Left kidney (tissue), 2 donors: ENCODE results near the gene CPB1. TPM values are rescaled to one million over a fixed set of nuclear protein-coding genes. Genes with fewer than 3 reads are reported as not detected.

ENCODE experiments used
- DNase-seq: peaks from one replicate; pipeline ENCODE4 v3.0.0-alpha.2; 2013
- polyA plus RNA-seq: library from polyadenylated mRNA; unstranded; fragments of 120-200 nt; gene quantifications from one replicate; pipeline ENCODE4 v1.2.1, GENCODE V29; 2013; ENCODE audit not compliant: insufficient read length

CPB1 gene
- polyA plus RNA-seq, 1 donor = 0.90 TPM

DNA sequence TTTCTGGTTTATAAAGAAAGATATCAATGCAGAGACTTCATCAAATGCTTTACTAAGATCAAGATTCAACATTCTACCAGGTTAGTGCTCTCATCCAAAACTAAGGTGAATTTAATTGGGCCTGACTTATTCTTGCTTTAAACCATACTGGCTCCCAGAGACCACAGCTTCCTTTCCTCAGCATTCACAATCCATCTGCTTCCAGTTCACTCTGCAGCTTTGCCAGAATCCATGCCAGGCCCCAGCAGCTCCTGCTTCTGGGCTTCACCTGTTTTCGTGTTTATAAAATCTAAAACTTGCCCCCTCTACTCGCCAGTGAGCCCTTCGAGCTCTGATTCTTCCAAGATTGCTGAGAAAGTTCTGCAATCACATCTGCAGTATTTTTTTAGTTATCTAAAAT, 2.3 kb downstream of the CPB1 start:
- no peak for DNase-seq

- DNase-seq = no peak
Observed at GRCh38 chr3:148833223-148833622, 5.6 kb downstream of the CPB1 start.

DNA sequence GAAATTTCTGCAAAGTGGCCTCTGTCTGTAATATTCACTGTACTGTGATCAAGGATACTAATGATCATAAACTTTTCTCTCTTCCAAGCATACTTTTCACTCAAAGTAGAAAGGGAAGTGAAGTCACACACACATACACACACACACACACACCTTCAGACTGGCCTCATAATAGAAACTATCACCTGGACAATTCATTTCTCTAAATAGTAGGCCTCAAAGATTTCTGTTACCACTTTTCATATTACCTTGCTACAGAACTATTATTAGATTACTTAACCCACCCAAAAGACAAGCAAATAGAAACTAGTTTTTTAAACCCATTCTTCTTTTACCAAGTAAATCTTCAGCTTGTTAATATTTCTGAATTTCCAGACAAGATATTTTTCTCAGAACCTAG, 12.2 kb downstream of the CPB1 start:
- no peak for DNase-seq

DNA sequence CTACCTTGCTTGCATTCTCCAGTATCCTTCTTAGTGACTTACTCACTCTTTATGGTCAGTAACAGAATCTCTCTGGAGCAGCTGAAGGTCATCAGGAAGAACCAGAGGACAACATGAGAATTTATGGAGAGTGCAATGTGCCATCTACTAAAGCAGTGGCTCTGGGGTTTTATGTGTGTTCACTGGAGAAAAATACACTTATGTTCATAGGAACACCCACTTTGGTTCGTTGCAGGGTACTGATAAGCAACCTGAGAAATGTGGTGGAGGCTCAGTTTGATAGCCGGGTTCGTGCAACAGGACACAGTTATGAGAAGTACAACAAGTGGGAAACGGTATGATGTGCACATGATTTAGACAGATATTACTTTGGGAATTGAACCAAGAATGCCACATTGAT, 12.8 kb downstream of the CPB1 start:
- no peak for DNase-seq

DNA sequence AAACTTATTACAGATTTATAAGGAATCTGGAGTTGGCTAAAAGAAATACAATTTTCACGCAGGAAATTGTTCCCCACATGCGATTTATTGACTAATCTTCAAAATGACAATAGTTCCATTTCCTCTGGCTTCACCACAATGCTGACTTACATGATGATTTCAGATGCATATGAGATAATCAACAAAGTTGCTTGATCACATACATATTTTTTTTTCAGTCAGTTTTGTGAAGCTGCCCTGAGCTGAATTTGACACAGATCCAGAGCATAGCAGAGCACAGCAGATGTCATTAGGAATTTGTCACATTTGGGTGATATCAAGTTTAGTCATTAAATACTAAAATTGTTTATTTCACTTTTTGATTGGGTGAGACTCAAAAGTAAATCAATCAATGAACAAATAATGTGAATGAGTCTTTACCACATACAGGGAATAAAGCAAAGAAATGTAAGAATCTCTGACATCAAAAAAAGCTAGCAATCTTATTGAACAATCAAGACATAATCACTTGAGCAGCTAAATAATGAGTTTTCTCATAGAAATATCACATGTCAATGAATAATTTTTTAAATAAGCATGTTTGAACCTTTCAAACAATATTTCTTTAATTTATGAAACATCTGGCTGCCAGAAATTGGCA, 18.3 kb downstream of the CPB1 start:
- no peak for DNase-seq

- no peak for DNase-seq
Observed at GRCh38 chr3:148847351-148847750, 19.7 kb downstream of the CPB1 start.

DNA sequence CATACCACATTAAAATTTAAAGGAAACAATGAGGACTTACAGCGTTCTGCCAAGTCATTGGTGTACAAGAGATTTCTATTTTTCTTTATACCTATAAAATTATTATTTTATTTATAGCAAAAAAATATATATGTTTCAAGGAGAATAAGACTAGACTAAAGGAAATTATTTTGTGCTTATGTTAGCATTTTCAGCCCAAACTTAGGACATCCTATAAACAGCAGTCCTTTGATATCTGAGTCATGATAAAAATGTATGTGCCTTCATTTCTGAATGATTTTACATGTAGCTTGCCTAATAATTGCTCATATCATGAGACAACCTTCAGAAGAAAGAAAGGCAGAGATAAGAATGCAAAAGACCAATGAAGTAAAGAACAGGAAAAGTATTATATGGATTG, 20.8 kb downstream of the CPB1 start:
- no peak for DNase-seq

- no peak for DNase-seq
Observed at GRCh38 chr3:148852271-148852992, 24.8 kb downstream of the CPB1 start.

DNA sequence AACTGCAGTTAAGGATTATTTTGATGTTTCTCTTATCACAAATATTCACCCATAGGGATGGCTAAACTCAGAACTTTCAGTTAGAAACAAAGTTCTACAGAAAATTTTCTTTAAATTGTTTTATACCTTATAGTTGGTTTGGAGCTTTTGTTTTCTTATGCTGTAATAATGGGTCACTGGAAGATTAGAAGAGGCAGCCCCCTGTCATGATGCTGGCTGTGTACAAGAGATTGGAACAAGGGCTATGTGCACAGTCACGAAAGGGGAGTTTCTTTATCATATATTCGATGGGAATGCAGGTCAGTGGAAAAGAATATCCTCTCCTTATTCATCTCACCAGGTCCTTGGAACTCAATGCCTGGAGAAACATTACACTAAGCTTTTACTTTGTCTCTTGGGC, 25.5 kb downstream of the CPB1 start:
- no peak for DNase-seq

- DNase-seq = no peak
Observed at GRCh38 chr3:148854061-148854460, 26.4 kb downstream of the CPB1 start.

GRCh38 chr3:148856384-148856783, 28.8 kb downstream of the CPB1 start:
- no peak for DNase-seq

GRCh38 chr3:148857316-148857715, 29.7 kb downstream of the CPB1 start:
- no peak for DNase-seq

DNA sequence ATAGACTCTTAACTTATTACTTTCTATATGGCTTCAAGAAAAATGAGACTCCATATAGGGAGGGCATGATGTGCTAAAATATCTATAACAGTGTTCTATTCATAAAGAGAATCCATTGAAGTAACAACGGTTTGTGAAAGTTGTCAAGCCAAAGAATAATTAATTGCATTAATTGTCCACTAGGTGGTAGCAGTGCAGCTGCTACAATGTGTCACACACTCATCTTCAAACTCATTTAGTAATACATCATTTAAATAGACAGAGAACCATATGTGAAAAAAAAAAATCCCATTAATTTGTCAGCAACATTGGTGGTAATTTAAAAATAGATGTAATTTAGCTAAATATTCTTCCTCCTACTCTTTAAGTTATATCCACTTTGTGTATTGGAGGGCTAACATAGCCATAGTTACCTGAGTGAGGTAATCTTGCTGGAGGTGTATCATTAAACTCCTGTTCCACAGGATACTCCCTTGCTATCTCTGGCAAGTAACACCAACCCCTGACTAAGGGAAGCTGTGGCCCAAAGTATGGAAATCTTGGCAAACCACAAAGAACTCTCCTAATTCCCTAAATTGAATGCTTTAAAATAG, 33.8 kb downstream of the CPB1 start:
- DNase-seq = no peak

DNA sequence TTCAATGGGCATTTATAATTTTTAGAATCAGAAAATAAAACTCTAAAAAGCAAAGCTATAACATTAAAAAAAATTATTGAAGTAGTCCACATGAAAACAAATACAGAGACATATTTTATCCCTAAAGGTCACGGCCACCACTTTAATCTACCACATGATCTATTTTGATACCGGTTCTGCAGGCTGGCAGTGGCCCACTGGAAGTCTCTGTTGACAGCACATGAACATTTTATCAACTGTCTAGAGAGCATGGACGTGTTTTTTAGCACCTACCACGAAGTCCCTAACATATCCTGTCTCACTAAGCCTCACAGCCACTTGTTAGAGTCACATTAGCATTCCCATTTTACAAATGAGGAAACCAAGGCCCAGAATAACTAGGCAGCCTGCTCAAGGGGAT, 35.7 kb downstream of the CPB1 start:
- no peak for DNase-seq

DNA sequence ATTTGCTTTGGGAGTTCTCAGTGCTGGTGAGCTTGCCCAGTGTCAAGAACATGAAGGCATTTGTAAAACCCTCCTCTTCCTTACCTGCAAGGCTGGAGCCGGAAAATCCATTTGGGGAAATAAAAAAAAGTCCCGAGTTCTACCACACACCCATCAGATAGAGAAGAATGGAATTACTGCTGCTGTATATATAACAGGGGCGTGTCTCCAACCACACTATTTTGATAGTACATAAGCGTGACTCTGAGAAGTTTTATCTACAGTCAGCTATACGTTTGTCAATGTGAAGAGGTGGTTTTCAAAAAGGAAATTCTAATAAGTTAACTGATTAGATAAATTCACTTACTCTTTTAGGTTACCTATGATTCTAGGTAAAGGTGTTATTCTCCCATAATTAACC, 36.2 kb downstream of the CPB1 start:
- no peak for DNase-seq

GRCh38 chr3:148865049-148865448, 37.4 kb downstream of the CPB1 start, which contains the start of gene CPA3:
Gene CPA3 (plus strand): TSS chr3:148865296. CDS start chr3:148865308, 12 bp downstream.
- no peak for DNase-seq

DNA sequence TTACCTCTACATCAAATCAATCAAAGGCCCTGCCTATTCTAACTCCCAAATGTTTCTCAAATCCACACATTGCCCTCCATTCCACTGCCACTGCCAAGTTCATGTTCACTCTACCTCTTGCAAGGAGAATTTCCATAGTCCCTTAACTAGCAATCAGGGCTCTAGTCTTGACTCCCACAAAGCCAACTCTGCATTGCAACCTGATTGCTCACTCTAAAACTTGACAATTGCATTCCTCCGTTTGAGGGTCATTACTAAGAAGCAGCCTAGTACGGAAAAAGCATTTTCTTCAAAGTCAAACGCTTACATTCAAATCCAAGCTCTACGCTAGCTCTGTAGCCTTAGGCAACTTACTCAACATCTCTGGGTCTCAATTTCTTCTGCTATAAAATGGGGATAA, 38.6 kb downstream of the CPB1 start:
- no peak for DNase-seq

- no peak for DNase-seq
Observed at GRCh38 chr3:148873270-148873927, 45.8 kb downstream of the CPB1 start.

DNA sequence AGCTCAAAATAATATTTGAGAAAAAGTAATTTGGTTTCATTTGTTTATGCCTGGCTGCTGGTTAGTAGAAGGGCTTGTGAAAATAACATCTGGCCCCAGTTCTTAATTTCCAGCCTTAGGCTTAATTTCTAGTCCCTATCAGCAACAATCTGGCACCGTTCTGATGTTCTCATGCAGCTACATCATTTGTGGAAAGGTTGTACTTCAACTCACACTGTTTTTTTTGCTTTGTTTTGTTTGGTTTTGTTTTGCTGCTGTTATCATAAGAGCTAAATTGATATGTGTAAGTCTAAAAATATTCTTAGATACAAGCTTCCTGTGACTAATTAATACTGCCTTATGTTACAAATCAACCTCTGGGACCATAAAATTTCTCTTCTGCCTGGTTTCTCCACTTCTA, 46.4 kb downstream of the CPB1 start:
- DNase-seq = no peak

DNA sequence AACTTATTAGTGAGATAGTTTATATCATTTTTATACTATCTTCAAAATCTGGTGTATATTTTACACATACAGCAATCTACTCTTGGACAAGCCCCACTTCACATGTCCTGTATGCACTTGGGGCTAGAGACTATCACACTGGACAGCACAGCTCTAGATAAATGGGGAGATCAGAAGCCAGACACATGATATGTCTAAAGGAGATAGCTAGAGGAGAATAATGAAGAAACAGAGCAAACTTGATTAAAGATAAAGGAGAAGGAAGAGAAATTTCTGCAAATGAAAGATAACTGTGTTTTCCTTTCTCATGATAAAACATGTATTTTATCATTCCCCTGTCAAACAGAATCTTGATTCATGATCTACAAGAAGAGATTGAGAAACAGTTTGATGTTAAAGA, 50.5 kb downstream of the CPB1 start:
- DNase-seq = no peak

- DNase-seq = no peak
Observed at GRCh38 chr3:148879256-148879655, 51.6 kb downstream of the CPB1 start.

DNA sequence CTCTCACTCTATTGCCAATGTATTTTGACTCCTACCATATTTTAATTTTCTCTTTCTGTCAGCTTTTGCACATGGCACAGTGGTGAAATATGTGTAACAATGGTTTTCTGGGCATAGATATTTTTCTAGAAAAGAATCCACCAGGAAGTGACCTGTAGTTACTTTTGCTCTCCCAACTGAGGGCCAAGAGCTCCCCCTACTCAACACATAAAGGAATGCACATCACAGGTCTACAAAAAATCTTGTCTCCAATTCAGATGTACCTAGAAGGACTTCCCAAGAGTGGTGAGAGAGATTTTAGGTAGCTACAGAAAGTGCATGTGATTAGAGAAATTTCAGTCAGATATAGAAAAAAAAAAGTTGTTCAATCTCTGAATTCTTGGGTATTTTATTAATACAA, 53.1 kb downstream of the CPB1 start:
- DNase-seq = no peak

DNA sequence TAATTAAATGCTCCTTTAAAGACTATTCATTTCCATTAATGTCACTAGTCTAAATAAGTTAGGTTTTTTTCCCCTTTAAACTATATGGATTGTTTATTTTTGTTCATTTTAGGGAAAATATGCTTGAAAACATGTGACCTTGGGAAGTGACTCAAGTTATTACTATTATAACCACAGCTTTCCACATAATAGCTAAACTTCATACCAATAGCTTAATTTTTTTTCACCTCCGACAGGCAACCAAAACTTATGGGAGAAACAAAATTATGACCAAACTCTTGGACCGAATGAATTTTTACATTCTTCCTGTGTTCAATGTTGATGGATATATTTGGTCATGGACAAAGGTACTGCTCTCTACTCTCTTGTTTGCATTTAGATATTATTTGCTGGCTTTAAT, 53.7 kb downstream of the CPB1 start:
- no peak for DNase-seq
